ENCODE measurements around the gene CST3.

DNA sequence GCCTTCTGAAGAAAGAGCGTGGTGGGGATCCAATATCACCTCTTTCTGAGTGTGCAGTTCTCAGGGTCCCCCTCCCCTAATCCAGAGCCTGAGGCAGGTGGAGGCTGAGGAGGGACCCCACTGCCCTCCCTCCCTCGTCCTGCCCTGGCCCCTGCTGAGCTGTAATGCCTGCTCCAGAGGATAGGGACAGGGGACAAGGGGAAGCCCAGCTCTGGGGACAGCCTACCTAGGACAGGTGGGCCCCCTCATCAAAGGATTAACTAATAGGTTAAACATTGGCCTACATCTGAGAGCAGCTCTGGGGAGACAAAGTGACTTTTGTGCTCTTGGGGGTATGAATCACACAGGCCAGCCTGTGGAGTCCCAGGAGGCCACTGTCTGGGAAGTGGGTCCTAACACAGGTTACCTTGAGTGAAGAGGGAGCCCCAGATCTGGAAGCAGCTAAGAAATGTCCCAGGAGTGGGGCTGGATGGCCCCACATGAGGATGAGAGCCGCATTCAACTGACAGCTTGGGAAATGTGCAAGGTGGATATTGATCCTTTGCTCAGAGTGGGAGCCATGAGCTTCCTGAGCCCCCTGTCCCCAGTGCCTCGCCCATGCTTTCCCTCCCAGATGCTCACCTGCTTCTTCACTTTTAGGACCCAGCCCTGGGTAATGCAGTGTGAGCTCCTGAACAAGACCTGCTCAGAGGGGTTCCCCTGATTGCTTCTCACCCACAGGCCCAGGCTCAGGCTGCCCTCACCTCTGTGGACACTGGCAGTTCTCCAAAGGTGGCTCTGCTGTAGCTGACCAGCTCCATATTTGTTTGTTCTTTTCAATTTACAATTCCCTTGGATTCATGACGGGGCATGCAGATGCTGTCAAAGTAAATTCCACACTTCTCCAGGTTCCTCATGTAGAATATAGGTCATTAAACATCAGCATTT lies 51.7 kb downstream of the CST3 start:
- no peak for TF ChIP-seq CTCF (IDR thresholded peaks at IDR 0.05)
- TF ChIP-seq POLR2A (IDR thresholded peaks at IDR 0.05; ENCODE audit: low read depth) = no peak
- TF ChIP-seq POLR2AphosphoS5 (IDR thresholded peaks at IDR 0.05) = no peak
